Thymus (tissue), 14 donors: Measurements from ENCODE around the gene ASTL. TPM values are rescaled to one million over a fixed set of nuclear protein-coding genes. Genes with fewer than 3 reads are reported as not detected.

Experiments used
- DNase-seq, 9 donors: peaks; one replicate each; pipeline ENCODE4 v3.0.0-alpha.2; 2013; ENCODE audit warnings: low spot score in 9 of 9, low read depth in 6 of 9, missing footprints in 1 of 9
- H3K27ac ChIP-seq, 2 donors: one replicate each; pipeline ENCODE4 v1.5.1; 2013; ENCODE audit warnings: control low read depth in 1 of 2, low read depth in 1 of 2, low read length in 1 of 2, mild to moderate bottlenecking in 1 of 2, moderate library complexity in 1 of 2
- H3K27me3 ChIP-seq, 2 donors: one replicate each; pipeline ENCODE4 v1.5.1; 2013; ENCODE audit warnings: low read length in 1 of 2; ENCODE audit not compliant: control insufficient read depth in 2 of 2, insufficient read depth in 1 of 2
- H3K36me3 ChIP-seq, 2 donors: one replicate each; pipeline ENCODE4 v1.5.1; 2013; ENCODE audit warnings: low read length in 1 of 2, mild to moderate bottlenecking in 1 of 2, moderate library complexity in 1 of 2; ENCODE audit not compliant: control insufficient read depth in 2 of 2, insufficient read depth in 2 of 2
- H3K4me1 ChIP-seq, 2 donors: one replicate each; pipeline ENCODE4 v1.5.1; 2013; ENCODE audit warnings: low read length in 2 of 2; ENCODE audit not compliant: control insufficient read depth in 2 of 2, insufficient read depth in 2 of 2
- H3K4me3 ChIP-seq, 2 donors: one replicate each; pipeline ENCODE4 v1.5.1; 2013; ENCODE audit warnings: low read length in 2 of 2, control low read depth in 1 of 2, mild to moderate bottlenecking in 1 of 2
- H3K9me3 ChIP-seq, 2 donors: one replicate each; pipeline ENCODE4 v1.5.1; 2013; ENCODE audit warnings: low read length in 1 of 2, mild to moderate bottlenecking in 1 of 2; ENCODE audit not compliant: control insufficient read depth in 2 of 2, insufficient read depth in 1 of 2
- WGBS: extraction: QIAGEN DNeasy Blood & Tissue Kit; methylation state at CpG from one replicate; pipeline ENCODE4 v1.1.7; 2013; 5-methylcytosine and 5-hydroxymethylcytosine counted together
- long read RNA-seq, 10 donors: transcript quantifications; one replicate each; lab custom pipeline, GENCODE V29; 2026
- polyA plus RNA-seq: library from polyadenylated mRNA; stranded (reverse); fragments of 200-250 nt; gene quantifications from one replicate; pipeline ENCODE4 v1.2.3, GENCODE V29; 2013
- total RNA-seq: library from RNA; stranded (reverse); fragments of 120-200 nt; gene quantifications from one replicate; pipeline ENCODE4 v1.2.4, GENCODE V29; 2013
- donor health status: healthy.

ASTL gene
- 0.42 TPM for total RNA-seq
- 2.9 TPM for polyA plus RNA-seq
- long read RNA-seq, donor 1, result 0 reads
- long read RNA-seq, donor 2, result 0 reads
- long read RNA-seq, donor 3, result 0 reads
- long read RNA-seq, donor 4, result 0 reads
- long read RNA-seq, donor 5, result 0 reads
- long read RNA-seq, donor 6, result 0 reads
- long read RNA-seq, donor 7, result 0 reads
- long read RNA-seq, donor 8, result 0 reads
- long read RNA-seq, donor 9, result 0 reads
- long read RNA-seq, donor 10, result 0 reads

GRCh38 chr2:96138179-96139145, at the start of gene ASTL:
Gene ASTL (minus strand): TSS chr2:96138502. CDS start chr2:96138436, 66 bp downstream.
- no peak within 1 kb of the TSS for H3K4me3 ChIP-seq
- peak within 1 kb of the TSS; percentile 9 to 60 for H3K27ac ChIP-seq
- H3K36me3 ChIP-seq, result peaks cover 16 to 24% of the 10 kb centered on the region in 2 donors
- H3K9me3 ChIP-seq, result no peaks in the 10 kb centered on the region
- H3K27me3 ChIP-seq, result no peaks in the 10 kb centered on the region
- H3K4me1 ChIP-seq, result peaks cover 21 to 33% of the 10 kb centered on the region in 2 donors
- DNase-seq, result peak in 5 of 9 donors; percentile 64 to 89 (median 79)
- 38% methylated on average over 17 of the region's 17 CpGs for WGBS

DNA sequence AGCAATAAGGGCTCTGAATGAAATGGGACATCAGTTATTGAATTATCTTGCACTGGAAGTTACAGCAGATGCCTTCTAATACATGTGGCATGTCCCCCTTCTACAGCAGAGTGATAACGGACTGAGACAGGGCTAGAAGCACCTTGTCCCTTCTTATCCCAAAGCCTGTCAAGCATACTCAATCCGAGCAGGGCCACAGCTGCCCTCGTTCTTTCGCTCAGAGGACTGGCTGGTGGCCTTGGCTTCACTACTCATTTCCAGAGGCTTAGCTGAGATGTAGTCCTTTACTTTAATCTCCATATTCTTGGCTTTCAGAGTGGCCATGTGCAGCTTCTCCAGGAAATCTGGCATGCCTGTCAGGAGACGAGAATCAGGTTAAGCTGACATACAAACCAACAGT, 48.3 kb upstream of the ASTL start:
- Histone ChIP-seq H3K9me3 (no peaks in the 10 kb centered on the region), H3K4me1 (no peaks in the 10 kb centered on the region), H3K4me3 (no peak overlapping the region), H3K36me3 (peaks cover 54 to 65% of the 10 kb centered on the region in 2 donors), H3K27me3 (no peaks in the 10 kb centered on the region), H3K27ac (no peak overlapping the region)
- DNase-seq, result no peak
- 98% methylated on average over 5 of the region's 5 CpGs for WGBS

- WGBS, result 95% methylated on average over 1 of the region's 1 CpG
- Histone ChIP-seq H3K27ac (no peak overlapping the region), H3K36me3 (peaks cover 45 to 54% of the 10 kb centered on the region in 2 donors)
Observed at GRCh38 chr2:96185516-96185915, 47.2 kb upstream of the ASTL start.

DNA sequence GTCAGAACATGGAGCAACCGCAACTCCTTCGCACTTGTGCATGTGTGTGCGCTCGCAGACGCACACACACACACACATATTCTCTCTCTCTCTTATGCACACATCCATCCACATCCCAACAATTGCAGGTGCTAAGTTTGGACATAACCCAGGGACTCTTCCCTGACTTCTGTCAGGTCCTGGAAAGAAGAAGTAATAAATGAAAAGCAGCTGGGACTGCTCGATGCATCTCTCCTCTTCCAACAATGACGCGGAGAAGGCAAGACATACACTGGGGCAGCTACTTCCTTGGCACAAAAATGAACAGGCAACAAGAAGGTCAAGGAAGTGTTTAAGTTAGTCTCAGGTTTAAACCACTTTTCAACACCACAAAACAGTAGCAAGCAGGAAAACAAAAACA, 46.7 kb upstream of the ASTL start:
- Histone ChIP-seq H3K9me3 (no peaks in the 10 kb centered on the region), H3K27ac (no peak overlapping the region), H3K27me3 (no peaks in the 10 kb centered on the region), H3K4me1 (peaks cover 2 to 7% of the 10 kb centered on the region in 2 donors), H3K4me3 (no peak overlapping the region), H3K36me3 (peaks cover 41 to 49% of the 10 kb centered on the region in 2 donors)
- no peak for DNase-seq
- WGBS, result 96% methylated on average over 8 of the region's 8 CpGs

More at GRCh38 chr2:96185516-96185915, 47.2 kb upstream of the ASTL start:
- Histone ChIP-seq H3K4me1 (peaks cover 2 to 5% of the 10 kb centered on the region in 2 donors), H3K9me3 (no peaks in the 10 kb centered on the region), H3K27me3 (no peaks in the 10 kb centered on the region), H3K4me3 (no peak overlapping the region)
- DNase-seq, result no peak

- no peak overlapping the region for H3K4me3 ChIP-seq
- peaks cover 39 to 46% of the 10 kb centered on the region in 2 donors for H3K36me3 ChIP-seq
- no peaks in the 10 kb centered on the region for H3K27me3 ChIP-seq
- 98% methylated on average over 8 of the region's 8 CpGs for WGBS
- H3K27ac ChIP-seq, result no peak overlapping the region
- peaks cover 2 to 7% of the 10 kb centered on the region in 2 donors for H3K4me1 ChIP-seq
- H3K9me3 ChIP-seq, result no peaks in the 10 kb centered on the region
- no peak for DNase-seq
Observed at GRCh38 chr2:96184188-96184587, 45.9 kb upstream of the ASTL start.

DNA sequence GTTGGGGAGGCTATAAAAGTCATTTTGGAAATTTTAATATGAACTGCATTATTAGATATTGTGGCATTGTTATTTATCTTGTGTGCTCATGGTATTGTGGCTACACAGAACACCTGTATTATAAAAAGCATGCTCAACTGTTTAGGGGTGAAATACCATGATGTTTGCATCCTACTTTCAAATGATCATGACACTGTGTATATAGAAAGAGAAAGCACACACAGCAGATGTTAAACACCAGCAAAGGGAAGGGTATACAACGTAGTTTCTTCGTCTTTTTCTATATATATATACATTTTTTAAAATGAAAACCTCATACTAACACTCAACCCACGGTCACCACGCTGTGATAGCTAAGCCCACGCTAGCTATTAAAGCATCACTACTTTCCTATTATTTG, 43.2 kb upstream of the ASTL start:
- Histone ChIP-seq H3K4me3 (no peak overlapping the region), H3K4me1 (peaks cover 2 to 7% of the 10 kb centered on the region in 2 donors), H3K9me3 (no peaks in the 10 kb centered on the region), H3K27ac (no peak overlapping the region), H3K27me3 (no peaks in the 10 kb centered on the region), H3K36me3 (peaks cover 19 to 25% of the 10 kb centered on the region in 2 donors)
- DNase-seq, result no peak
- WGBS, result 91% methylated on average over 5 of the region's 5 CpGs

- Histone ChIP-seq H3K4me1 (peaks cover 2 to 7% of the 10 kb centered on the region in 2 donors), H3K27ac (no peak overlapping the region), H3K36me3 (peaks cover 10 to 15% of the 10 kb centered on the region in 2 donors), H3K4me3 (no peak overlapping the region), H3K27me3 (no peaks in the 10 kb centered on the region), H3K9me3 (no peaks in the 10 kb centered on the region)
- DNase-seq, result peak in 1 of 9 donors; percentile 19
Observed at GRCh38 chr2:96180521-96180920, 42.2 kb upstream of the ASTL start.

GRCh38 chr2:96180002-96180401, 41.7 kb upstream of the ASTL start:
- no peak for DNase-seq
- no peaks in the 10 kb centered on the region for H3K27me3 ChIP-seq
- peaks cover 2 to 7% of the 10 kb centered on the region in 2 donors for H3K4me1 ChIP-seq
- 100% methylated on average over 1 of the region's 1 CpG for WGBS
- no peaks in the 10 kb centered on the region for H3K9me3 ChIP-seq
- H3K4me3 ChIP-seq, result no peak overlapping the region
- no peak overlapping the region for H3K27ac ChIP-seq
- H3K36me3 ChIP-seq, result peaks cover 6 to 10% of the 10 kb centered on the region in 2 donors

DNA sequence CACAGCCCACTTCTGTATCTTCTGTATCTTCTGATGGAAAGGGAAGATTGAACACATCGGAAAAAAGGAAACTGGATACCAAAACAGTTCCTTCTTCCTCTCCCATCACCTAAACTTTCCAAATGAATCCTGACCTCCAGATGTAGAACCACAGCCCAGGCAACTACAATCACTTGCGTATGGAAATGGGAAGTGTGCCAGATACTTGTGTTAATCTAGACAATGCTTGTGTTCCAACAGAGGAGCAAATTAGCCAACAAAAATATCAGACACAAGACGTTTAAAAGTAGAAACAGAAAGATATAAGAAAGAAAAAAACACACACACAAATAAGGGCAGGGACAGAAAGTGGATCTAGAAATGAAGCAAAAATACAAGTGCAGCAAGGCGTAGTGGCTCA, 38.4 kb upstream of the ASTL start:
- Histone ChIP-seq H3K4me1 (peaks cover 6 to 22% of the 10 kb centered on the region in 2 donors), H3K4me3 (no peak overlapping the region), H3K9me3 (no peaks in the 10 kb centered on the region), H3K27me3 (no peaks in the 10 kb centered on the region), H3K27ac (no peak overlapping the region), H3K36me3 (no peaks in the 10 kb centered on the region)
- WGBS, result 85% methylated on average over 4 of the region's 4 CpGs
- no peak for DNase-seq
